PC-3 (cell line): ENCODE measurements around the gene LRCH4. TPM values are rescaled to one million over a fixed set of nuclear protein-coding genes. Genes with fewer than 3 reads are reported as not detected.

Source experiments
- ATAC-seq: fragments of 200-7000 bp; cut with Tn5 transposase; 2 replicates; pipeline ENCODE4 v1.9.1; 2020; ENCODE audit warnings: mild to moderate bottlenecking, moderate library complexity
- BruUV-seq: library from RNA; stranded (reverse); fragments of 400-500 nt; replicated peaks from 2 replicates; lab custom pipeline; 2021; lab: Mats Ljungman, UMichigan
- CTCF ChIA-PET: fragments of 300-600 bp; sonication (Branson Sonifier 250); formaldehyde crosslinking; loops from one replicate; lab custom pipeline; 2022; ENCODE audit warnings: antibody characterized with exemption; lab: Charles Lee
- POLR2A ChIA-PET: fragments of 300-600 bp; sonication (Branson Sonifier 250); formaldehyde crosslinking; loops from one replicate; lab custom pipeline; 2022; ENCODE audit warnings: antibody characterized with exemption; ENCODE audit not compliant: unreplicated experiment; lab: Charles Lee
- DNase-seq: peaks from one replicate; pipeline ENCODE4 v3.0.0-alpha.2; 2015
- H2AFZ ChIP-seq: fragments of 300-600 bp; sonication (generic); 2 replicates; pipeline ENCODE4 v1.6.0; 2016; ENCODE audit warnings: antibody characterized with exemption, low read length
- H3F3A ChIP-seq: fragments of 300-600 bp; sonication (generic); one replicate; pipeline ENCODE4 v1.6.0; 2017; ENCODE audit warnings: antibody characterized with exemption, low read length, control low read depth, mild to moderate bottlenecking; ENCODE audit not compliant: unreplicated experiment
- H3K27ac ChIP-seq: fragments of 300-600 bp; sonication (generic); 2 replicates; pipeline ENCODE4 v1.5.1; 2016; ENCODE audit warnings: mild to moderate bottlenecking, low read length
- H3K27me3 ChIP-seq: fragments of 300-600 bp; sonication (generic); 2 replicates; pipeline ENCODE4 v1.6.1; 2016; ENCODE audit warnings: low read length, mixed read lengths
- H3K36me3 ChIP-seq: fragments of 300-600 bp; sonication (generic); 2 replicates; pipeline ENCODE4 v1.6.1; 2016; ENCODE audit warnings: low read depth, mixed run types, low read length, mixed read lengths
- H3K4me1 ChIP-seq: fragments of 300-600 bp; sonication (generic); 2 replicates; pipeline ENCODE4 v1.5.1; 2016; ENCODE audit warnings: low read length; ENCODE audit not compliant: insufficient read depth
- H3K4me2 ChIP-seq: fragments of 300-600 bp; sonication (generic); 2 replicates; pipeline ENCODE4 v1.6.0; 2016; ENCODE audit warnings: low read length
- H3K4me3 ChIP-seq: fragments of 300-600 bp; sonication (generic); 2 replicates; pipeline ENCODE4 v1.5.1; 2016; ENCODE audit warnings: mild to moderate bottlenecking, low read length, mixed read lengths
- H3K79me2 ChIP-seq: fragments of 300-600 bp; sonication (generic); 2 replicates; pipeline ENCODE4 v1.6.1; 2017; ENCODE audit warnings: low read length, mixed read lengths
- H3K9ac ChIP-seq: fragments of 300-600 bp; sonication (generic); 2 replicates; pipeline ENCODE4 v1.6.0; 2016; ENCODE audit warnings: mild to moderate bottlenecking, low read length
- H3K9me2 ChIP-seq: fragments of 300-600 bp; sonication (generic); replicated peaks from 2 replicates; pipeline ENCODE4 v1.6.1; 2016; ENCODE audit warnings: mixed run types, low read length, mixed read lengths
- H3K9me3 ChIP-seq: fragments of 300-600 bp; sonication (generic); 2 replicates; pipeline ENCODE4 v1.6.1; 2016; ENCODE audit warnings: low read length, mixed read lengths
- H4K20me1 ChIP-seq: fragments of 300-600 bp; sonication (generic); 2 replicates; pipeline ENCODE4 v1.6.1; 2016; ENCODE audit warnings: low read length, mixed read lengths
- CTCF ChIP-seq: fragments of 300-600 bp; sonication (generic); conservative IDR thresholded peaks from 2 replicates; pipeline ENCODE4 v1.5.1; 2017; ENCODE audit warnings: antibody characterized with exemption, low read depth, mild to moderate bottlenecking, low read length
- EZH2 ChIP-seq: fragments of 300-600 bp; sonication (generic); IDR thresholded peaks from one replicate; pipeline ENCODE4 v1.6.1; 2017; ENCODE audit warnings: antibody characterized with exemption, mild to moderate bottlenecking, low read length; ENCODE audit not compliant: unreplicated experiment
- EZH2phosphoT487 ChIP-seq: fragments of 300-600 bp; sonication (generic); IDR thresholded peaks from 2 replicates; pipeline ENCODE4 v1.6.1; 2018; ENCODE audit warnings: mild to moderate bottlenecking, antibody characterized with exemption, low read length, borderline replicate concordance
- intact Hi-C: fragments of 100-400 bp; cut with micrococcal nuclease; formaldehyde crosslinking; loops from 2 replicates; pipeline ENCODE4 v1.9.0; 2023
- total RNA-seq: library from RNA; depleted of rRNA; stranded (reverse); fragments of >200 nt; gene quantifications from 2 replicates; pipeline ENCODE4 v1.2.3, GENCODE V29; 2014

The LRCH4 gene
- total RNA-seq, 1 experiment from 2014 or later, result 15.6 TPM

DNA sequence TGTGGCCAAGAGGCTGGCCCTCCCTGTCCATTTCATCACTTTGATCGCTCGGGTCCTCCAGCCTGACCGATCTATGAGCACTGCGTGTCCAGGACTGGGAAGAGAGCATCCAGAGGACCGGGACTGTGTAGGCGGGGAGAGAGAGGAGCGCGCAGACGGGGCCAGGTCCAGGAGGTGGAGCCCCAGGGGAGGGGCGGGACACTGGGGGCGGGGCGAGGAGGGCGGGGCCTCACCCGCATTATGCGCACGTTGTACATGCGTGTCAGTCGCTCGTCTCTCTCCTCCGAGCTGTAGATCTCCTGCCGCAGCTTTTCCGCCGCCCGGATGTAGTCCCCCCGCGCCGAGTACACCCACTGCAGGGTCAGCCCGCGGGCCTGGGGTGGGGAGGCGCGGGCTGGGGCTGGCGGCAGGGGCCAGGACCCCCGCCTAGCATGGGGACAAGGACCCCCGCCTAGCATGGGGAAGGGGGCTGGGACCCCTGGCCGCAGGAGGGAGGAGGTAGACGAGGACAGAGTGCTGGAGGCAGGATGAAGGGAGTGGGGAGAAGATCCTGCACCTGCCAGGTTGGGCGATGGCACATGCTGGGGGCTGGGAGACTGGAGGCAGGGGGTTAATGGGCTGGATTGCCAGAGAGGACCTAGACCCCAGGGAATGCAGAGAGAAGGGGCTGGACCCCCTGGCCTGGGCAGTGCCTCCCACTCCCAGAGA is 40.8 kb upstream of the LRCH4 start:
- TF ChIP-seq CTCF, result no peak
- TF ChIP-seq EZH2phosphoT487, result no peak
- no peak for TF ChIP-seq EZH2
- Histone ChIP-seq H3K4me1 (peaks cover 6% of the 10 kb centered on the region), H3K4me2 (peak overlapping the region; percentile 98), H3K4me3 (peak overlapping the region; percentile 75), H3K9me3 (no peaks in the 10 kb centered on the region), H2AFZ (peak overlapping the region; percentile 82), H3F3A (no peaks in the 10 kb centered on the region), H4K20me1 (no peaks in the 10 kb centered on the region), H3K9ac (peak overlapping the region; percentile 78), H3K79me2 (no peaks in the 10 kb centered on the region), H3K9me2 (no peaks in the 10 kb centered on the region), H3K27me3 (no peaks in the 10 kb centered on the region), H3K27ac (no peak overlapping the region), H3K36me3 (no peaks in the 10 kb centered on the region)
- intact Hi-C loops, result loop anchor here (5.0 kb wide), 1 partner anchor 46 kb away; the partner anchor contains the start of gene GNB2
- BruUV-seq, result TSS peak; percentile 41
- peak; percentile 84 for DNase-seq
- ChIA-PET POLR2A (interaction anchor here (0.5 to 0.6 kb wide), 2 partner anchors 19 to 148 kb away, joined by 3 to 4 read pairs; no protein-coding TSS in a partner anchor), CTCF (no interaction called here)
- peak; percentile 98 for ATAC-seq

DNA sequence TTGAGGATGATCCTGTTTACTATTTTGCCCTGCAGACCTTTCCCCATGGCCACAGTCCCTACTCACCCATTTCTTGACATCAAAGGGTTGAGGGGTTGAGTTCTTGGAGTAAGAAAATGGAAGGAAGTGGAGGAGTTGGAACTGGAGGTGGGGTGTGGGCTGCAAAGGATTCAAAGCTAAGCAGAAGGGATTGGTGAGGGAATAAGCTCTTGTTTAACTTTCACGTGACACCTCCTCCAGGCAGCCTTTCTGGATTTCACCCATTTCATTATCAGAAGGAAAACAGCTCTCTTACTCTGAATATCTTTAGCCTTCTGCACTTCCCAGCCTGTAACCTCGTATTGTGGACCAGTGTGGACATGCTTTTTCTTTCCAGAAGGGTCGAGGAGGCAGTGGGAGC is 40.1 kb upstream of the LRCH4 start:
- BruUV-seq, result no TSS peak
- CTCF ChIA-PET, result no interaction called here

More for the DNA sequence above, 40.1 kb upstream of the LRCH4 start:
- no peak overlapping the region for H3K27ac ChIP-seq
- no peaks in the 10 kb centered on the region for H3K9me3 ChIP-seq
- no peak overlapping the region for H3K9ac ChIP-seq
- no peaks in the 10 kb centered on the region for H3K9me2 ChIP-seq
- intact Hi-C loops, result loop anchor here (5.0 kb wide), 1 partner anchor 46 kb away; the partner anchor contains the start of gene GNB2
- no peaks in the 10 kb centered on the region for H3F3A ChIP-seq
- peak overlapping the region; percentile 98 for H3K4me2 ChIP-seq
- DNase-seq (no peak), ATAC-seq (no peak)
- no peaks in the 10 kb centered on the region for H3K27me3 ChIP-seq
- POLR2A ChIA-PET, result interaction anchor here (0.5 to 0.6 kb wide), 2 partner anchors 19 to 147 kb away, joined by 3 to 4 read pairs; no protein-coding TSS in a partner anchor
- H4K20me1 ChIP-seq, result no peaks in the 10 kb centered on the region
- peak overlapping the region; percentile 58 for H3K4me3 ChIP-seq
- TF ChIP-seq EZH2, result no peak
- TF ChIP-seq EZH2phosphoT487, result no peak
- no peak for TF ChIP-seq CTCF
- H3K36me3 ChIP-seq, result no peaks in the 10 kb centered on the region
- H3K79me2 ChIP-seq, result no peaks in the 10 kb centered on the region
- peak overlapping the region; percentile 82 for H2AFZ ChIP-seq
- peaks cover 6% of the 10 kb centered on the region for H3K4me1 ChIP-seq
